IPS-15b (cell line): ENCODE measurements around the gene CLPX.
"Not testable (repeated sequence)": the region's sequence is repeated elsewhere in the genome, so short reads cannot be mapped to it uniquely, and the experiment has no call there.

Experiments
- H3K27me3 ChIP-seq: one replicate; pipeline ENCODE4 v1.6.1; 2013; ENCODE audit warnings: low read length; ENCODE audit not compliant: control insufficient read depth, insufficient read depth
- H3K36me3 ChIP-seq: one replicate; pipeline ENCODE4 v1.6.1; 2013; ENCODE audit warnings: low read length; ENCODE audit not compliant: control insufficient read depth, insufficient read depth
- H3K4me1 ChIP-seq: one replicate; pipeline ENCODE4 v1.6.1; 2013; ENCODE audit warnings: mild to moderate bottlenecking, low read length; ENCODE audit not compliant: control insufficient read depth, insufficient read depth
- H3K4me3 ChIP-seq: one replicate; pipeline ENCODE4 v1.5.1; 2013; ENCODE audit warnings: low read depth, low read length
- H3K9ac ChIP-seq: one replicate; pipeline ENCODE4 v1.6.1; 2013; ENCODE audit warnings: low read depth, mild to moderate bottlenecking, low read length
- H3K9me3 ChIP-seq: one replicate; pipeline ENCODE4 v1.6.1; 2013; ENCODE audit warnings: mild to moderate bottlenecking, low read length; ENCODE audit not compliant: control insufficient read depth, insufficient read depth

The CLPX gene

DNA sequence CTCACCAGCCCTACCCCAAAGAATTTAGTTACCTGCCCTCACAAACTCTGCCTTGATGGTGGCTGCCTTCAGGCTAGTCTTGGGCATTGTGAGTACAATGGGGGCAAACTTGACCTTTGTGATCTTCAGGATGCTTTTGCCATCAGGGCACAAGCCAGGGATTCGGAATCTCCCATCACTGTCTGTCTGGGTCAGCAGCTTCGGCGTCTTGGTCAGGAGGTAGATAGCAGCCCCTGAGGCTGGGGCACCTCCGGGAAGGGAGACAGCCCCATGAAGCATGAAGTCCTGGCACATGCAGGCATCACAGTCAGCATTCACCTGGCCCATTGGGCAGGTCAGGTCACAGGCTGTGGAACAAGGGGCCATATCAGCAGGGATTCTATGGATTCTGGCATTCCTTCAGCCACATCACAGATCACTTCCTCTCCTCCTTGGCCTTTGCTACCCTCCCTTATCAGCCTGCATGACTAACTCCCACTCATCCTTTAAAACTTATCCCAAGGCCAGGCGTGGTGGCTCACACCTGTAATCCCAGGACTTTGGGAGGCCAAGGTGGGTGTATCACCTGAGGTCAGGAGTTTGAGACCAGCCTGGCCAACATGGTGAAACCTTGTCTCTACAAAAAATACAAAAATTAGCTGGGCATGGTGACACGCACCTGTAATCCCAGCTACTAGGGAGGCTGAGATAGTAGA lies 19.2 kb upstream of the CLPX start:
- Histone ChIP-seq H3K9ac (no peak overlapping the region), H3K4me1 (no peaks in the 10 kb centered on the region), H3K4me3 (no peak overlapping the region), H3K36me3 (no peaks in the 10 kb centered on the region), H3K9me3 (no peaks in the 10 kb centered on the region), H3K27me3 (no peaks in the 10 kb centered on the region)

DNA sequence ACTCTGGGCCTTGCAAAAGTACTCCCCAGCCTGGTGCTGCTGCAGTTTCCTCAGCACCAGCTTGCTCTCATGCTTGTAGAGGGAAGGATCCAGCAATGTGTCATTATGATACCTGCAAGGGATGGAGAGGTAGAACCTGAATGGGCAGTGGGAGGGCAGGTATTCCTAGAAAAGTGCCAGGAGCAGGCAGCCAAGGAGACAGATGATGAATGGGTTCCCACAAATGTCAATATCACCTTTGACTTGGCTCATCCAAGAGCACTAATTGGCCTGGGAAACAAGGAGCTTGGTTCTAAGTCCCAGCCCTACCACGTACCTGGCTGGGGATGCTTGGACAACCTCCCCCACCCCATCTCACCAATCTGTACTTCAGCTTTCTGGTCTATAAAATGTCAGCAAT lies 16.8 kb upstream of the CLPX start:
- H3K4me3 ChIP-seq = no peak overlapping the region
- H3K4me1 ChIP-seq = no peaks in the 10 kb centered on the region
- H3K36me3 ChIP-seq = no peaks in the 10 kb centered on the region
- H3K9ac ChIP-seq = no peak overlapping the region
- H3K9me3 ChIP-seq = no peaks in the 10 kb centered on the region
- H3K27me3 ChIP-seq = no peaks in the 10 kb centered on the region

DNA sequence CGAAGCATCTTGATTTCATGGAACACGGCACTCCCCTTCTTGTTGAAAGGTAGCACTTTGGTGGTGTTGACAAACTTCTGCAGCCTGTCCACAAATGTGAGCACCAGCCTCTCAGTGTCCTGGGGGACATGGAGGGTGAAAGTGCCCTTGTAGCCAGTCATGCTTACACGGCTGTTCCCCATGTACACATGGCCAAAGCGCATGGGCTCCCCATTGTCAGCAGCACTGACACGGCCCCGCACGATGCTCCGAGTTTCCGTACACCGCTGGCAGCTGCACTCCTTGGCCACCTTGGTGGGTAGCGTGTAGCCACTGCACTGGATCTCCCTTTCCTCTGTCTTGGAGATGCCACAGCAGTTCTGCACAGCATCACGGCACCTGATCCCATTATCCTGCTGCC lies 13.4 kb upstream of the CLPX start:
- no peaks in the 10 kb centered on the region for H3K36me3 ChIP-seq
- H3K9ac ChIP-seq = no peak overlapping the region
- H3K9me3 ChIP-seq = no peaks in the 10 kb centered on the region
- no peak overlapping the region for H3K4me3 ChIP-seq
- H3K27me3 ChIP-seq = no peaks in the 10 kb centered on the region
- no peaks in the 10 kb centered on the region for H3K4me1 ChIP-seq

DNA sequence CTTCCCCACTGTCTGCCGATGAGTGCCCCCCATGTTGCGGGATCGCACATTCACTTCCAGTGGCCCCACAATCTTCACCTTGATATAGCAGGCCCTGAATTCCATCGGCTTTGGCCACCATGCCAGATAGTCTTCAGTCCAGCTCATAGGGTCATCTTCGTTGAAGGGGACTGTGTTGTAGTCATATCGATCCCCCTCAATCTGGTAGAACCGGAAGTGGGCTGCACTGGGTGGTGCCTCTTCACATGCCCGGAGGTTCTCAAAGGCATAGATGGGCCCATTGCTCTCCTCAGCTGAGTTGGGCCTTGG lies 12.1 kb upstream of the CLPX start:
- Histone ChIP-seq H3K36me3 (no peaks in the 10 kb centered on the region), H3K9me3 (no peaks in the 10 kb centered on the region), H3K4me3 (no peak overlapping the region), H3K9ac (no peak overlapping the region), H3K4me1 (no peaks in the 10 kb centered on the region), H3K27me3 (no peaks in the 10 kb centered on the region)

DNA sequence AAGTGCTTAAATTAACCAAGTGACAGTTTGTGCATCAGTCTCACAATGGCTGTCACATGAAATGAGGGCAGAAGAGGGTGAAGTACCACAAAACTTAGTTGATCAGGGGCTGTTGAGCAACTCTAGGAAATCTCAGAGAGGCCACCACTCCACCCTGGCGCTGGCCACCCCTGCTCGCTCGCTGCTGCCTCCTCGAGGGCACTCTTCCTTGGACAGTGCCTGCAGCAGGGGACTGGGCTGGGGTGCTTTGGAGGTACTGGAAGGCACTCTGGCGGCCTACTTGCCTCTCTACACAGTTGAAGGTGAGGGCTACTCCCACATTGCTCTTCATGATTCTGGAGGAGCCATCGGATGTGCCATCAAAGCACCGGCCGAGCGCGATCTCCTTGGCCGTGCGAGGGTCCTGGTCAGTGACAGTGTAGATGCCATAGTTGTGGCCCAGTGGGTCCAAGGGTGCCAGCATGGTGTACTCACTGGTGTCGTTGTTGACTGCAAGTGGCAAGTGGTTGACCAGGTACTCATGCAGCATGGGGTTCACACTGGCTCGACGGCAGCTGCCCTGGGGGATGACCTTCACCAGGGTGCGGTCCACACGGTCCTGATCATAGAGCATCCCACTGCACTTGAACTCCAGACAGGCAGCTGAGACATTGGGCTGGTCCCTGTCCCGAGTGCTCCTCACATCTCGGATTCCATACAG lies 11.6 kb upstream of the CLPX start:
- no peak overlapping the region for H3K9ac ChIP-seq
- no peaks in the 10 kb centered on the region for H3K36me3 ChIP-seq
- no peak overlapping the region for H3K4me3 ChIP-seq
- H3K9me3 ChIP-seq = no peaks in the 10 kb centered on the region
- no peaks in the 10 kb centered on the region for H3K27me3 ChIP-seq
- H3K4me1 ChIP-seq = no peaks in the 10 kb centered on the region

DNA sequence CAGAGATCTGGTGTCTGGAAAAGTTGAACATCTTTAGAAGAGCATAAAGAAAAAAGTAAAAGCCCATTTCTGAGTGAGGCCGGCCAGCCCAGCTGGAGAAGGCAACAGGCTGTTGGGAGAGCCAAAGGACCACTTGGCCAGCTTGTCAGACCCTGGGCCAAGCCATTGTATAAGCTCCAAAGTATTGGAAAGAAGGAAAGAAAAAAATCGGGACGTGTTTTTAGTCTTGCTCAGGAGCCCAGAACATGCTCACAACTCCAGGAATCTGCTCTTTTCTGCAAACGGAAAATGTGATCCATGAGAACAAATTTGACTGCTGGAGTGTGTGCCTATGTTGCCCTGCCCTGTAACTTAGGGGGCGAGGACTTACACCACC lies 10.4 kb upstream of the CLPX start:
- H3K36me3 ChIP-seq = no peaks in the 10 kb centered on the region
- H3K4me1 ChIP-seq = no peaks in the 10 kb centered on the region
- no peak overlapping the region for H3K9ac ChIP-seq
- H3K4me3 ChIP-seq = no peak overlapping the region
- H3K9me3 ChIP-seq = no peaks in the 10 kb centered on the region
- H3K27me3 ChIP-seq = no peaks in the 10 kb centered on the region

DNA sequence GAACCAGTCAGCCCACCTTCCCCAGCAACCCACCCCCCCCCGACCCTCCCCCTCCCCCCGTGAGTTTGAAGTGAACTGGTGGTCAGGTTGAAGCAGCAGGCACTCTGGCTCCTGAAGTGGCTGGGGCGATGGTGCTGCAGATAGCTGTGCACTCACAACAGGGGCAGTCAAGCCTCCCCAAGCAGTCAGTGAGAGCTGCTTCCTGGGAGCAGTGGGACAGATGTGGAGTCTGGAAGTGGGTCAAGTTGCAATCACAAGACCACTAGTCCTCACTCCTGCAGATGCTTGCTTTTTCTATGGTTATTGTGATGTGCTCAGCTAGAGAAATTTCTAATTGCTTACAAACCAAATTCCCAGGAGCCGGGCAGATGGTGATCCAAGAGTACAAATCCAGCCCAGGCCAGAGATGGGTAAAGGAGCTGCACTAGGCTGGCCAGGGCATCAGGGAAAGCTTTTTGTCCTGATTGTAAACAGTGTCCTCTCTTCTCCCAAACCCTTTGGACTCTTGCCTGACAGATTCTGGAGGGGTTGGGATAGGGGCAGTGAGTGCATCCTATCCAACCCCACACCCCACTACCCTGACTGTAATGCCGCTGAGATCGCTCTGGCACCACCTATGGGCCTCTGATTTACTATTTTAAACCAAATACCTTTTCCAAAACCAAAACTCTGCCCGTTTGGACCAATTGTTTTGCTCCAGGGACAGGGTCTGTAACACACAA lies 9.8 kb upstream of the CLPX start:
- Histone ChIP-seq H3K27me3 (no peaks in the 10 kb centered on the region), H3K9me3 (no peaks in the 10 kb centered on the region), H3K4me1 (no peaks in the 10 kb centered on the region), H3K36me3 (no peaks in the 10 kb centered on the region), H3K4me3 (no peak overlapping the region), H3K9ac (no peak overlapping the region)

DNA sequence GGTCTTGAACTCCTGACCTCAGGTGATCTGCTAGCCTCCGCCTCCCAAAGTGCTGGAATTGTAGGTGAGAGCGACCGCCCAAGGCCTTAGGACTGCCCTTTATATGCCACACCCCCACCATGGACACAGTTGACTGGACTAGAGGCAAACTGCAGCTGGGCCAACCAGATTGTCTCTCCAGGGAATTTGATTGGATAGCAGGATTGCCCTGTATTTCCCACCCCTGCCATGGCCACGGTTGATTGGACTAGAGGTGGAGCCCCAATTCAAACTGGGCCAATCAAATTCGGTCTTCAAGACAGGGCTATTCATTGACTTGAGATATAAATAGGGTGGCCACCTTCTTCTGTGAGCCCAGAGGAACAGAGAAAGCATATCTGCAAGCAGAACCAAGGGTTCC lies 6.9 kb upstream of the CLPX start:
- no peaks in the 10 kb centered on the region for H3K9me3 ChIP-seq
- no peaks in the 10 kb centered on the region for H3K27me3 ChIP-seq
- no peaks in the 10 kb centered on the region for H3K36me3 ChIP-seq
- no peaks in the 10 kb centered on the region for H3K4me1 ChIP-seq
- H3K4me3 ChIP-seq = no peak overlapping the region
- H3K9ac ChIP-seq = no peak overlapping the region

DNA sequence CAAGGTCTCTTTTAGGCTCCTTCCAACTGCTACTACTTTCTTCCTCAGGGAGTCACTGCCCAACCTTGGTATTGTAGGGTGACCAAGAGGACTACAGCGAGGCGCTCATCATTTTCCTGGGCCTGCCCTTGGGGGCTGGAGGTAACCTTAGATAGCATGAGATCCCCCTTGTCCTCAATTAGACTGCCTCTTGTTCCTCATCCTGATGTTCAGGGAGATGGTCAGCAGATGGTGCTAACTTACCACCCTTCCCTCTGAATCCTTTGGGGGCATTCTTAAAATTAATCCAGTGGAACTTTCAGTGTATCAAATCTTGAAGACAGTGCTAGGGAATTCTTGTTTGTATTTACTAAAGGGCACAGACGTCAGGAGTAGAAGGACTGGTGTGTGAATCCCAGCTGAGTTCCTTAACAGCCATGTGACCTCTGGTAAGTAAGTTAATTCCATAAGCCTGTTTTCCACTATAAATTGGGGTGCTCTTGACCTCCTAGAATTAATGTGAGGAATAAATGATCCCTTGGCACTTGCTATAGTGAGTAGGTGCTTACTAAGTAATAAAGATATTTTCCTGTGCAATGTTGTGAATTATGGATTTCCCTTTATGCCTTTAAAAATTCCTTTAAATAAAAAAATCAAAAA lies 4.1 kb upstream of the CLPX start:
- no peaks in the 10 kb centered on the region for H3K9me3 ChIP-seq
- H3K9ac ChIP-seq = no peak overlapping the region
- no peaks in the 10 kb centered on the region for H3K27me3 ChIP-seq
- H3K36me3 ChIP-seq = no peaks in the 10 kb centered on the region
- H3K4me3 ChIP-seq = no peak overlapping the region
- H3K4me1 ChIP-seq = no peaks in the 10 kb centered on the region

DNA sequence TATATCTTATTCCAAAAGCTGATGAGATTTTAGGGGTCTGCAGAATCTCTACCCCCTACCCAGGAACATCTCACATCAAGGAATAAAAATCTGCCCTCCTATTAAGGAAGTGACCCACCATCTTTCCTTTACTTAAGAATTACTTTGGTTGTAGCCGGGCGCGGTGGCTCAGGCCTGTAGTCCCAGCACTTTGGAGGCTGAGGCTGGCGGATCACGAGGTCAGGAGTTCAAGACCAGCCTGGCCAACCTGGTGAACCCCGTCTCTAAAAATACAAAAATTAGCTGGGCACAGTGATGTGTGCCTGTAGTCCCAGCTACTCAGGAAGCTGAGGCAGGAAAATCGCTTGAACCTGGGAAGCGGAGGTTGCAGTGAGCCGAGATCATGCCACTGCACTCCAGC lies 3.3 kb upstream of the CLPX start:
- not testable (repeated sequence) for H3K4me3 ChIP-seq, H3K9me3 ChIP-seq, H3K27me3 ChIP-seq, H3K9ac ChIP-seq, H3K36me3 ChIP-seq, H3K4me1 ChIP-seq

DNA sequence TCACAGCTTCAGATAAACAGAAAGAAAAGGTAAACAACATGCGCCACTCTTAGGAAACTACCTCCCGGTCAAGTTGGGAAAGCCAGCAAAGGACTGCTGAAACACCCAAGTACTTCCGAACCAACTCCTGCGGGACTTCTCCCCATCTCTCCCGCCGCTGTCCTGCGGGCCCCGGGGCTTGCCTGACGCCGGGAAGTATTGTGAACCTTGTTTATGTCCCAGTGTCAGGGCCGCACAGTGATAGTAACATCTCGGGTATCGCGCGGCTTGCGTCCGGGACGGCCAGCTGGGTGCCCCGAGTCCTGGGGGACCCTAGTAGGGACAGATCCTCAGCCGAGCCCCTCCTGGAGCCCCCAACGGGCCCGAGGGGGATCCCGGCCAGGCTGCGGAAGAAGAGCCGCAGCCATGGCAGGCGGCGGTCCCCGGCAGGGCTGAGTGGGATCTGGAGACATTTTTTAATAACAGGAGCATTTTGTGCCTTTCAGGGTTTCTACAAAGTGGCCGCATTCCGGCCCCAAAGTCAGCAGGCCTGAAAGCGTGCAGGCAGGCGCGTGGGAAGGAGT lies 756 bp downstream of the CLPX start:
- H3K4me1 ChIP-seq = no peaks in the 10 kb centered on the region
- peak overlapping the region; percentile 87 for H3K9ac ChIP-seq

DNA sequence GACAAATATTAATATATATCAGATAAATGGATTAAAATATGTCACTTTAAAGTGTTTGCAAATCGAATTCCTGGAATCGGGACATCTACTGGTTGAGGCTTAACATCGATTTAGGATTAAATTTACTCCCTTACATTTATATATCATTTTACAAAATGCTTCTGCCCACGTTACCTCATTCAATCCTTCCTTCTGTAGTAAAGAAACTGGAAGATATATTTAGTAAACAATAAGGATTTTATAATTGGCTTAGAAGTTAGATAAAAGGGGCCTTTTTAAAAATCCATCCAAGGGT lies 1.3 kb downstream of the CLPX start:
- Histone ChIP-seq H3K9me3 (no peaks in the 10 kb centered on the region), H3K4me3 (peak overlapping the region; percentile 91), H3K27me3 (no peaks in the 10 kb centered on the region), H3K9ac (peak overlapping the region; percentile 87), H3K36me3 (peaks cover 3% of the 10 kb centered on the region), H3K4me1 (no peaks in the 10 kb centered on the region)

More for the DNA sequence above, 756 bp downstream of the CLPX start:
- peak overlapping the region; percentile 91 for H3K4me3 ChIP-seq
- no peaks in the 10 kb centered on the region for H3K9me3 ChIP-seq
- no peaks in the 10 kb centered on the region for H3K27me3 ChIP-seq
- peaks cover 3% of the 10 kb centered on the region for H3K36me3 ChIP-seq
